Mesenchymal stem cell (in vitro differentiated cells and primary cell): ENCODE data around the gene BMPR1B.

Experiments used
- DNase-seq: peaks from one replicate; pipeline ENCODE4 v3.0.0-alpha.2; 2013
- H2AFZ ChIP-seq: one replicate; pipeline ENCODE4 v1.6.1; 2013; ENCODE audit warnings: low read depth, mild to moderate bottlenecking, control low read depth, inconsistent platforms, low read length, moderate library complexity
- H2AK5ac ChIP-seq: 2 replicates; pipeline ENCODE4 v1.6.1; 2013; ENCODE audit warnings: low read length, moderate library complexity, mild to moderate bottlenecking, inconsistent platforms; ENCODE audit not compliant: severe bottlenecking
- H2BK120ac ChIP-seq: one replicate; pipeline ENCODE4 v1.6.1; 2013; ENCODE audit warnings: low read depth, mild to moderate bottlenecking, inconsistent platforms, low read length, moderate library complexity
- H2BK12ac ChIP-seq, 2 experiments: one replicate each; pipeline ENCODE4 v1.6.1; 2013; ENCODE audit warnings: inconsistent platforms in 2 of 2, low read length in 2 of 2, mild to moderate bottlenecking in 2 of 2, moderate library complexity in 2 of 2, control low read depth in 1 of 2
- H2BK15ac ChIP-seq: one replicate; pipeline ENCODE4 v1.6.1; 2013; ENCODE audit warnings: mild to moderate bottlenecking, low read depth, inconsistent platforms; ENCODE audit not compliant: poor library complexity, severe bottlenecking
- H2BK5ac ChIP-seq: 2 replicates; pipeline ENCODE4 v1.6.1; 2013; ENCODE audit warnings: low read depth, mild to moderate bottlenecking, low read length, control low read depth, inconsistent platforms; ENCODE audit not compliant: poor library complexity, severe bottlenecking
- H3K14ac ChIP-seq, 2 experiments: one replicate each; pipeline ENCODE4 v1.6.1; 2013; ENCODE audit warnings: inconsistent platforms in 2 of 2, low read length in 2 of 2, control low read depth in 1 of 2, mild to moderate bottlenecking in 1 of 2, moderate library complexity in 1 of 2
- H3K18ac ChIP-seq, 2 experiments: one replicate each; pipeline ENCODE4 v1.6.1; 2013; ENCODE audit warnings: inconsistent platforms in 2 of 2, low read length in 2 of 2, control low read depth in 1 of 2, low read depth in 1 of 2, mild to moderate bottlenecking in 1 of 2
- H3K23ac ChIP-seq, 2 experiments: one replicate each; pipeline ENCODE4 v1.6.1; 2013; ENCODE audit warnings: inconsistent platforms in 2 of 2, low read length in 2 of 2, mild to moderate bottlenecking in 2 of 2, moderate library complexity in 2 of 2, control low read depth in 1 of 2
- H3K27ac ChIP-seq: 2 replicates; pipeline ENCODE4 v1.5.1; 2013; ENCODE audit warnings: mild to moderate bottlenecking, moderate library complexity, low read length, control low read depth, inconsistent platforms; ENCODE audit not compliant: poor library complexity, severe bottlenecking
- H3K27me3 ChIP-seq, 2 experiments: 2 replicates each; pipeline versions ENCODE4 v1.6.1 to v1.7.0; 2013; ENCODE audit warnings: low read length in 2 of 2, mild to moderate bottlenecking in 2 of 2, moderate library complexity in 2 of 2, control low read depth in 1 of 2, inconsistent platforms in 1 of 2; ENCODE audit not compliant: control insufficient read depth in 1 of 2, insufficient read depth in 1 of 2
- H3K36me3 ChIP-seq, 2 experiments: 2 replicates each; pipeline versions ENCODE4 v1.6.1 to v1.7.0; 2013; ENCODE audit warnings: low read length in 2 of 2, control low read depth in 1 of 2, inconsistent platforms in 1 of 2, low read depth in 1 of 2, mild to moderate bottlenecking in 1 of 2; ENCODE audit not compliant: insufficient read depth in 2 of 2, control insufficient read depth in 1 of 2
- H3K4ac ChIP-seq, 2 experiments: one replicate each; pipeline ENCODE4 v1.6.1; 2013; ENCODE audit warnings: inconsistent platforms in 2 of 2, low read length in 2 of 2, mild to moderate bottlenecking in 2 of 2, moderate library complexity in 2 of 2, control low read depth in 1 of 2, low read depth in 1 of 2
- H3K4me1 ChIP-seq: 2 replicates; pipeline ENCODE4 v1.6.1; 2013; ENCODE audit warnings: low read depth, low read length, control low read depth; ENCODE audit not compliant: control insufficient read depth, insufficient read depth
- H3K4me2 ChIP-seq: 2 replicates; pipeline ENCODE4 v1.6.1; 2013; ENCODE audit warnings: low read length, mild to moderate bottlenecking, inconsistent platforms; ENCODE audit not compliant: poor library complexity, severe bottlenecking
- H3K4me3 ChIP-seq, 2 experiments: 2 replicates each; pipeline versions ENCODE4 v1.5.1 to v1.7.0; 2013; ENCODE audit warnings: low read length in 2 of 2, mild to moderate bottlenecking in 2 of 2, control low read depth in 1 of 2, low read depth in 1 of 2; ENCODE audit not compliant: insufficient read depth in 1 of 2
- H3K79me1 ChIP-seq: replicated peaks from 2 replicates; pipeline ENCODE4 v1.6.1; 2013; ENCODE audit warnings: mild to moderate bottlenecking, control low read depth, low read length, inconsistent platforms; ENCODE audit not compliant: poor library complexity, severe bottlenecking
- H3K9ac ChIP-seq: 2 replicates; pipeline ENCODE4 v1.7.0; 2013; ENCODE audit warnings: mild to moderate bottlenecking, low read length, moderate library complexity
- H3K9me3 ChIP-seq: 2 replicates; pipeline ENCODE4 v1.7.0; 2013; ENCODE audit warnings: mild to moderate bottlenecking, low read length; ENCODE audit not compliant: control insufficient read depth
- H4K8ac ChIP-seq: one replicate; pipeline ENCODE4 v1.6.1; 2013; ENCODE audit warnings: inconsistent platforms, mild to moderate bottlenecking, low read length, moderate library complexity
- H4K91ac ChIP-seq: one replicate; pipeline ENCODE4 v1.6.1; 2013; ENCODE audit warnings: mild to moderate bottlenecking, low read length, inconsistent platforms
- whole genome bisulfite sequencing: methylation state at CpG from one replicate; pipeline ENCODE4 v1.1.7; 2013; ENCODE audit warnings: mixed read lengths; 5-methylcytosine and 5-hydroxymethylcytosine counted together

The BMPR1B gene

GRCh38 chr4:94803181-94803580, 45.4 kb downstream of the BMPR1B start:
- Histone ChIP-seq H2BK5ac (no peak overlapping the region), H3K23ac (no peak overlapping the region), H2BK120ac (no peak overlapping the region), H3K4ac (no peak overlapping the region), H2BK15ac (no peak overlapping the region), H3K4me2 (no peak overlapping the region), H3K36me3 (no peaks in the 10 kb centered on the region), H2BK12ac (no peak overlapping the region), H2AFZ (no peak overlapping the region), H3K4me3 (no peak overlapping the region), H3K14ac (no peak overlapping the region), H3K18ac (no peak overlapping the region), H3K27me3 (no peaks in the 10 kb centered on the region), H3K27ac (no peak overlapping the region), H3K4me1 (no peaks in the 10 kb centered on the region), H4K91ac (no peak overlapping the region), H3K9ac (no peak overlapping the region), H3K9me3 (no peaks in the 10 kb centered on the region), H4K8ac (no peak overlapping the region), H3K79me1 (peaks cover 1% of the 10 kb centered on the region), H2AK5ac (no peak overlapping the region)
- DNase-seq = no peak
- no CpG with 5 or more reads among the region's 2 CpGs for WGBS

- DNase-seq = no peak
- H2BK15ac ChIP-seq = no peak overlapping the region
- H2AFZ ChIP-seq = no peak overlapping the region
- H2BK120ac ChIP-seq = no peak overlapping the region
- H3K14ac ChIP-seq = no peak overlapping the region
- no peak overlapping the region for H3K4ac ChIP-seq
- peak overlapping the region; percentile 30 for H3K9ac ChIP-seq
- no peak overlapping the region for H2BK12ac ChIP-seq
- no peaks in the 10 kb centered on the region for H3K9me3 ChIP-seq
- H2BK5ac ChIP-seq = no peak overlapping the region
- no peak overlapping the region for H3K23ac ChIP-seq
- H4K8ac ChIP-seq = no peak overlapping the region
- no peaks in the 10 kb centered on the region for H3K27me3 ChIP-seq
- no peak overlapping the region for H3K27ac ChIP-seq
- no peaks in the 10 kb centered on the region for H3K4me1 ChIP-seq
- no peak overlapping the region for H3K18ac ChIP-seq
- H2AK5ac ChIP-seq = no peak overlapping the region
- no peak overlapping the region for H4K91ac ChIP-seq
- no peak overlapping the region for H3K4me2 ChIP-seq
- 96% methylated on average over 2 of the region's 4 CpGs for WGBS
- no peak overlapping the region for H3K4me3 ChIP-seq
- peaks cover 1% of the 10 kb centered on the region for H3K79me1 ChIP-seq
- no peaks in the 10 kb centered on the region for H3K36me3 ChIP-seq
Observed at GRCh38 chr4:94804650-94805049, 46.9 kb downstream of the BMPR1B start.

- Histone ChIP-seq H3K9me3 (no peaks in the 10 kb centered on the region), H3K14ac (no peak overlapping the region), H3K27me3 (no peaks in the 10 kb centered on the region), H3K4ac (no peak overlapping the region), H2AFZ (no peak overlapping the region), H2BK15ac (no peak overlapping the region), H3K4me3 (no peak overlapping the region), H3K18ac (no peak overlapping the region), H2BK5ac (no peak overlapping the region), H3K36me3 (no peaks in the 10 kb centered on the region), H3K4me1 (no peaks in the 10 kb centered on the region), H3K27ac (no peak overlapping the region), H3K9ac (no peak overlapping the region), H4K91ac (no peak overlapping the region), H2AK5ac (no peak overlapping the region), H3K4me2 (no peak overlapping the region), H3K79me1 (peaks cover 1% of the 10 kb centered on the region), H4K8ac (no peak overlapping the region), H2BK120ac (no peak overlapping the region), H3K23ac (no peak overlapping the region), H2BK12ac (no peak overlapping the region)
- no peak for DNase-seq
- WGBS = no CpG with 5 or more reads among the region's 2 CpGs
Observed at GRCh38 chr4:94806376-94806775, 48.6 kb downstream of the BMPR1B start.

GRCh38 chr4:94811643-94812042, 53.9 kb downstream of the BMPR1B start:
- no peak for DNase-seq
- H2BK5ac ChIP-seq = no peak overlapping the region
- no peak overlapping the region for H2BK15ac ChIP-seq
- no peak overlapping the region for H3K27ac ChIP-seq
- no peak overlapping the region for H3K14ac ChIP-seq
- H3K4me1 ChIP-seq = no peaks in the 10 kb centered on the region
- no peaks in the 10 kb centered on the region for H3K79me1 ChIP-seq
- H3K18ac ChIP-seq = no peak overlapping the region
- no peak overlapping the region for H2AK5ac ChIP-seq
- no peak overlapping the region for H3K4me3 ChIP-seq
- no peak overlapping the region for H3K4ac ChIP-seq
- H4K91ac ChIP-seq = no peak overlapping the region
- no peak overlapping the region for H4K8ac ChIP-seq
- no peak overlapping the region for H2BK12ac ChIP-seq
- H2BK120ac ChIP-seq = no peak overlapping the region
- H3K9ac ChIP-seq = no peak overlapping the region
- H3K9me3 ChIP-seq = no peaks in the 10 kb centered on the region
- no peaks in the 10 kb centered on the region for H3K27me3 ChIP-seq
- WGBS = 100% methylated on average over 2 of the region's 5 CpGs
- no peak overlapping the region for H3K23ac ChIP-seq
- H3K36me3 ChIP-seq = no peaks in the 10 kb centered on the region
- no peak overlapping the region for H2AFZ ChIP-seq
- no peak overlapping the region for H3K4me2 ChIP-seq
